Measurements from ENCODE around the gene ANXA2R. TPM values are rescaled to one million over a fixed set of nuclear protein-coding genes. Genes with fewer than 3 reads are reported as not detected.

Gene ANXA2R
- total RNA-seq, 1 donor from 2014 or later: 0.79 TPM

GRCh38 chr5:42991404-42992087 lies 48.6 kb downstream of the ANXA2R start:
- no peak for TF ChIP-seq CTCF (IDR thresholded peaks at IDR 0.05; ENCODE audit: insufficient read depth, low read length, poor library complexity, severe bottlenecking)
- Histone ChIP-seq H3K27me3 (ENCODE audit: control insufficient read depth, insufficient read depth, low read length) (no peaks in the 10 kb centered on the region), H3K4me3 (ENCODE audit: low read depth, low read length) (peak overlapping the region; percentile 42), H3K36me3 (ENCODE audit: control insufficient read depth, insufficient read depth, low read length) (no peaks in the 10 kb centered on the region)
- DNase-seq (ENCODE audit: low read depth): no peak

GRCh38 chr5:42990892-42991291 lies 49.2 kb downstream of the ANXA2R start:
- Histone ChIP-seq H3K36me3 (ENCODE audit: control insufficient read depth, insufficient read depth, low read length) (no peaks in the 10 kb centered on the region), H3K27me3 (ENCODE audit: control insufficient read depth, insufficient read depth, low read length) (no peaks in the 10 kb centered on the region), H3K4me3 (ENCODE audit: low read depth, low read length) (peak overlapping the region; percentile 42)
- no peak for TF ChIP-seq CTCF (IDR thresholded peaks at IDR 0.05; ENCODE audit: insufficient read depth, low read length, poor library complexity, severe bottlenecking)
- DNase-seq (ENCODE audit: low read depth): no peak

Other genes with a start within 250 kb of the ANXA2R start
- gene SELENOP, start 228.4 kb downstream of the ANXA2R start, total RNA-seq: 14.1 and 17.3 TPM in 2 replicates
- gene ZNF131, start 80.6 kb upstream of the ANXA2R start, total RNA-seq: 35.2 and 35.5 TPM in 2 replicates
- gene NIM1K, start 151.9 kb upstream of the ANXA2R start, total RNA-seq: 0.07 and 0.21 TPM in 2 replicates